Breast epithelium (tissue), 4 donors: ENCODE measurements around the gene PLAAT3. TPM values are rescaled to one million over a fixed set of nuclear protein-coding genes. Genes with fewer than 3 reads are reported as not detected.

Experiments
- DNase-seq, 2 donors: peaks; one replicate each; pipeline ENCODE4 v3.0.0-alpha.2; 2019; ENCODE audit warnings: low spot score in 2 of 2
- H3K27ac ChIP-seq, 2 donors: fragments of 200-600 bp; sonication (generic) in 1 of 2; one replicate each; pipeline ENCODE4 v1.5.1; 2016 to 2019; ENCODE audit warnings: mild to moderate bottlenecking in 1 of 2
- H3K27me3 ChIP-seq, 2 donors: fragments of 200-600 bp; sonication (generic) in 1 of 2; one replicate each; pipeline versions ENCODE4 v1.5.1 to v1.6.0; 2017 to 2019; ENCODE audit warnings: control low read depth in 1 of 2, mild to moderate bottlenecking in 1 of 2
- H3K36me3 ChIP-seq: fragments of 200-600 bp; one replicate; pipeline ENCODE4 v1.5.1; 2019
- H3K4me1 ChIP-seq, 2 donors: fragments of 200-600 bp; sonication (generic); one replicate each; pipeline ENCODE4 v1.5.1; 2016 to 2019; ENCODE audit warnings: control low read depth in 1 of 2
- H3K4me3 ChIP-seq, 3 donors: fragments of 200-600 bp; sonication (generic); 1 replicate in 2 of 3; 2 replicates in 1 of 3; pipeline ENCODE4 v1.5.1; 2016 to 2019; ENCODE audit warnings: mild to moderate bottlenecking in 3 of 3, moderate library complexity in 2 of 3
- H3K9me3 ChIP-seq, 2 donors: fragments of 200-600 bp; sonication (generic) in 1 of 2; one replicate each; pipeline ENCODE4 v1.5.1; 2016 to 2019; ENCODE audit warnings: control low read depth in 1 of 2
- CTCF ChIP-seq, 3 donors: fragments of 450-650 bp; IDR thresholded peaks; one replicate each; pipeline ENCODE4 v1.5.1; 2016 to 2017; ENCODE audit warnings: antibody characterized with exemption in 3 of 3, mild to moderate bottlenecking in 3 of 3, moderate library complexity in 3 of 3
- POLR2A ChIP-seq: fragments of 450-650 bp; IDR thresholded peaks from one replicate; pipeline ENCODE4 v1.6.1; 2016; ENCODE audit warnings: antibody characterized with exemption, mild to moderate bottlenecking, moderate library complexity
- POLR2AphosphoS5 ChIP-seq, 3 donors: sonication (generic); formaldehyde crosslinking; IDR thresholded peaks; one replicate each; pipeline ENCODE4 v1.6.1; 2017; ENCODE audit warnings: antibody characterized with exemption in 3 of 3
- intact Hi-C: fragments of 100-400 bp; cut with DNase I; formaldehyde crosslinking; loops from one replicate; pipeline ENCODE4 v1.15.1; 2023; ENCODE audit warnings: low total_unique reads
- total RNA-seq, 3 donors: library from RNA; depleted of rRNA; stranded (reverse); fragments of >200 nt; gene quantifications; one replicate each; pipeline ENCODE4 v1.1.0, GENCODE V29; 2016

PLAAT3 gene
- total RNA-seq, 3 donors from 2014 or later: 128 to 527 (median 204) TPM

- H3K36me3 ChIP-seq: no peaks in the 10 kb centered on the region
- H3K27ac ChIP-seq: peak overlapping the region; percentile 50 to 69
- H3K4me1 ChIP-seq: peaks cover 0 to 5% of the 10 kb centered on the region in 2 donors
- no peak for TF ChIP-seq POLR2A
- TF ChIP-seq CTCF (IDR thresholded peaks at IDR 0.05): peak in 1 of 3 donors; percentile 13
- intact Hi-C loops: no loop called here
- H3K27me3 ChIP-seq: no peaks in the 10 kb centered on the region
- H3K4me3 ChIP-seq: no peak overlapping the region
- no peaks in the 10 kb centered on the region for H3K9me3 ChIP-seq
- peak in 1 of 2 donors; percentile 17 for DNase-seq
Measured at GRCh38 chr11:63564784-63565350, 49.4 kb downstream of the PLAAT3 start.

GRCh38 chr11:63564056-63564774 is 50.0 kb downstream of the PLAAT3 start:
- peak in 1 of 2 donors; percentile 15 for DNase-seq
- Histone ChIP-seq H3K4me1 (peaks cover 0 to 7% of the 10 kb centered on the region in 2 donors), H3K9me3 (no peaks in the 10 kb centered on the region), H3K36me3 (no peaks in the 10 kb centered on the region), H3K27me3 (no peaks in the 10 kb centered on the region), H3K27ac (peak overlapping the region; percentile 50 to 69), H3K4me3 (no peak overlapping the region)
- no peak for TF ChIP-seq POLR2A
- TF ChIP-seq POLR2AphosphoS5 (IDR thresholded peaks at IDR 0.05): no peak
- no peak for TF ChIP-seq CTCF (IDR thresholded peaks at IDR 0.05)
- intact Hi-C loops: no loop called here

- H3K27ac ChIP-seq: peak within 1 kb of the TSS; percentile 50 to 69
Measured at GRCh38 chr11:63563201-63564055, 50.8 kb downstream of the PLAAT3 start, which contains the start of gene PLAAT2. PLAAT2 (minus strand) TSS chr11:63563379; CDS start chr11:63563324, 55 bp downstream.

GRCh38 chr11:63560506-63561180 is 53.6 kb downstream of the PLAAT3 start:
- Histone ChIP-seq H3K4me3 (peak overlapping the region in 1 of 3 donors; percentile 11), H3K27ac (peak overlapping the region; percentile 71 to 89), H3K36me3 (no peaks in the 10 kb centered on the region), H3K4me1 (peaks cover 0 to 9% of the 10 kb centered on the region in 2 donors), H3K27me3 (no peaks in the 10 kb centered on the region), H3K9me3 (no peaks in the 10 kb centered on the region)
- DNase-seq: peak; percentile 74 to 82
- intact Hi-C loops: no loop called here
- no peak for TF ChIP-seq POLR2A
- peak in 2 of 3 donors; percentile 9 to 57 for TF ChIP-seq POLR2AphosphoS5 (IDR thresholded peaks at IDR 0.05)
- no peak for TF ChIP-seq CTCF (IDR thresholded peaks at IDR 0.05)

More at GRCh38 chr11:63563201-63564055, 50.8 kb downstream of the PLAAT3 start, which contains the start of gene PLAAT2:
- Histone ChIP-seq H3K27me3 (no peaks in the 10 kb centered on the region), H3K4me3 (no peak within 1 kb of the TSS), H3K4me1 (peaks cover 0 to 9% of the 10 kb centered on the region in 2 donors), H3K9me3 (no peaks in the 10 kb centered on the region), H3K36me3 (no peaks in the 10 kb centered on the region)
- no peak for TF ChIP-seq POLR2A
- no peak for TF ChIP-seq CTCF (IDR thresholded peaks at IDR 0.05)
- no peak for TF ChIP-seq POLR2AphosphoS5 (IDR thresholded peaks at IDR 0.05)
- intact Hi-C loops: no loop called here
- DNase-seq: peak in 1 of 2 donors; percentile 13
